Endothelial cell of hepatic sinusoid (primary cell): ENCODE measurements around the gene HLX.

Source experiments
- in situ Hi-C: cut with HindIII; loops from 2 replicates; pipeline ENCODE4 v1.10.0; 2017; ENCODE audit warnings: low sequenced_read_pairs

Gene HLX, protein sequence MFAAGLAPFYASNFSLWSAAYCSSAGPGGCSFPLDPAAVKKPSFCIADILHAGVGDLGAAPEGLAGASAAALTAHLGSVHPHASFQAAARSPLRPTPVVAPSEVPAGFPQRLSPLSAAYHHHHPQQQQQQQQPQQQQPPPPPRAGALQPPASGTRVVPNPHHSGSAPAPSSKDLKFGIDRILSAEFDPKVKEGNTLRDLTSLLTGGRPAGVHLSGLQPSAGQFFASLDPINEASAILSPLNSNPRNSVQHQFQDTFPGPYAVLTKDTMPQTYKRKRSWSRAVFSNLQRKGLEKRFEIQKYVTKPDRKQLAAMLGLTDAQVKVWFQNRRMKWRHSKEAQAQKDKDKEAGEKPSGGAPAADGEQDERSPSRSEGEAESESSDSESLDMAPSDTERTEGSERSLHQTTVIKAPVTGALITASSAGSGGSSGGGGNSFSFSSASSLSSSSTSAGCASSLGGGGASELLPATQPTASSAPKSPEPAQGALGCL

GRCh38 chr1:220879076-220879508 is at the start of gene HLX:
Gene HLX, plus strand, starts transcription at chr1:220879443. Its CDS starts 415 bp downstream, at chr1:220879858.
- in situ Hi-C loops = loop anchor here (25.0 kb wide), 1 partner anchor 558 kb away; no protein-coding TSS in a partner anchor

GRCh38 chr1:220833436-220833835 is 45.8 kb upstream of the HLX start:
- in situ Hi-C loops = no loop called here

GRCh38 chr1:220834155-220834870 is 44.9 kb upstream of the HLX start:
- in situ Hi-C loops = no loop called here

- in situ Hi-C loops = no loop called here
Measured at GRCh38 chr1:220838578-220838977, 40.7 kb upstream of the HLX start.

DNA sequence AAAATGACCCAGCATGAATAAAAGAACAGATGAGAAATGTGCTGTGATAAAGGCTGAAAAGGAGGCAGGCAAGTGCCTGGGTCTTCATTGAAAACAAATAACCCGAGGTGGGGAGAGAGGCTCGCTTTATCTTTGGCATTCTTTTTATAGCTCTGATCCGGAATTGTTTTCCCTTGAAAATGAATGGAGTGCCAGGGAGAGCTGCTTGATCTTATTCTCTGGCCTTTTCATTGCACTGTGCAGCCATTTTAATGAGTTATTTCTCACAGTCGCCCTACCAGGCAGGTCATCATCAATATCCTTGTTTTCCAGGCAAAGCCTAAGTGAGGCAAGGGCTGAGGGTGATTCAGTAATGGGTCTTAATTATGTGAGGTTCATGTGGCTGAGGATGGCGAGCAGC is 39.8 kb upstream of the HLX start:
- in situ Hi-C loops = no loop called here

- in situ Hi-C loops = no loop called here
Measured at GRCh38 chr1:220841293-220841692, 38.0 kb upstream of the HLX start.

DNA sequence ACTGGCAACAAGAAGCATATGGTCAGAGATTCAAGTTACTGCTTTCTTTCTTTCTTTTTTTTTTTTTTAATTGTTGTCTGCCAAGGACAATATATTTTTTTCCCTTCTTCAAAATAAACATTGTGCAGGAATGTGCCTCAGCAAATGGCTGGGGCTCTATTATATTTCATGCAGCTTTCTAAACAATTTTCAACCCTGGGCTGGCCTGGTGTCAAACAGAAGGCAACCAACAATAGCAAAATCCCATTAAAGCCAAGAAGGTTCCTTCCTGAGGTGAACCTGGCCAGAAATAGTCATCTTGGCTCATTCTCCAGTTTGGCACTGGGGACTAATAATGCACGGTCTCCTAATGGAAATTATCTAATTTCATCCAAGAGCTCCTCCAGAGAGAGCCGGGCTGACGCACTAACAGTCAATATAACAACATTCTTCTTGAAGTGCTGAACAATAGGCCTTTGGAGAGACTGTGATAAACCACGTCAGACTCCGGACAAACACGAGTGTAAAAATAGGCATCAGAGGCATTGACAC is 35.7 kb upstream of the HLX start:
- in situ Hi-C loops = no loop called here

DNA sequence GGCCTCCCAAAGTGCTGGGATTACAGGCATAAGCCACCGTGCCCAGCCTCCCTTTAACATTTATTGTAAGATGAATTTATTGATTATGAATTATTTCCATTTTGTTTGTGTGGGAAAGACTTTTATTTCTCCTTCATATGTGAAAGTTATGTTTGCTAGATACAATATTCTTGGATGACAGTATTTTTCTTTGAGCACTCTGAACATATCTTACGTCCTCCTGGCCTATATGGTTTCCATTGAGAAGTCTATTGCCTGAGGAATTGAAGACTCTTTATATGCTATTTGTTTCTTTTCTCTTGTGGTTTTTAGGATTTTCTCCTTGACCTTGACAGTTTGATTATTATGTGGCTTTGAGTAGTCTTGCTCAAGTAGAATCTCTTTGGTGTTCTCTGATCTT is 26.8 kb upstream of the HLX start:
- in situ Hi-C loops = no loop called here

DNA sequence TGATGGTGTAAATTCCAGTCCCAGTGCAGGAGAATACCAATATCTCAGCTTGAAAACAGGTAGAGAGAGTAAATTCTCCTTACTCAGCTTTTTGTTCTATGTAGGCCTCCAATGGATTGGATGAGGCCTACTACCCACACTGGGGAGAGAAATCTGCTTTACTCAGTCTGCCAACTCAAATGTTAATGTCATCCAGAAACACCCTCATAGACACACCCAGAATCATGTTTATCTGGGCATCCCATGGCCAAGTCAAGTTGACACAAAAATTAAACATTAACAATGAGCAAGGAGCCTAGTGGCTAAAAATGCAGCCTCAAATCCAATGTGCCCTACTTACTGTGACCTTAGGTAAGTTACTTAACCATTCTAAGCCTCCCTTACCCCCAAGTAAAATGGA is 6.9 kb upstream of the HLX start:
- in situ Hi-C loops = no loop called here

- in situ Hi-C loops = no loop called here
Measured at GRCh38 chr1:220873087-220873486, 6.2 kb upstream of the HLX start.

GRCh38 chr1:220873868-220874655 is 5.2 kb upstream of the HLX start:
- in situ Hi-C loops = no loop called here

GRCh38 chr1:220875260-220875659 is 4.0 kb upstream of the HLX start:
- in situ Hi-C loops = loop anchor here (25.0 kb wide), 1 partner anchor 562 kb away; no protein-coding TSS in a partner anchor

- in situ Hi-C loops = loop anchor here (25.0 kb wide), 1 partner anchor 561 kb away; no protein-coding TSS in a partner anchor
Measured at GRCh38 chr1:220876511-220877376, 2.5 kb upstream of the HLX start.

DNA sequence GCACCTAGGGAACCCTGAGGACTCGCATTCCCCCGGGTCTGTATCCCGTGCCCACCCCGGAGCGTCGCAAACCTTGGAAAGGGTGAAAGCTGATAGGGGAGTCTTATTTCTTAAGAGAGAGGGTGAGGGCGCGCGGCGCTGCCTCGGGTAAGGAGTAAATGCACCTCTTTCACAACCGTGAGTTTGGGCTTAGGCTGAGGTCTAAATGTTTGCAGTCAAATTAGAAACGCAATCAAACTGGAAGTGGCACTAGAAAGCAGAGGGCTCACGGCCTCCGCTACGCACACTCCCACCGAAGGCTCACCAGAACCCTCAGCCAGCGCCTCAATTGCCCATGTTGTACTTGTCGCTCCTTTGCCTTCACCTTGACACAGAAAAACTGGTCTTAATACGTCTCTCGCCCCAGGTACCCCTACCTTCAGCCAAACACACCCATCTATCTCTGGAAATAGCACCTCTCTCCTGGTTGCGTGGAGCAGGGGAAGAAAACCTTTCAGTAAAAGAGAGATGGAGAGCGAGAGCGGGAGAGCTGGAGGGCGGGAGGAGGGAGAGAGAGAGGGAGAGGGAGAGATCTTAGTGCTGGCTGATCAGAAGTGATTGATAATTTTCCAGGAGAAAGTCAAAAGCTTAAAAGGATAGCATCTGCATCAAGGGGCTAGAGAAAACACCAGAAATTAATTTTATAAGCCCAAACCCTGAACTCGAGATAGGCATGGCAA is 1.7 kb upstream of the HLX start:
- in situ Hi-C loops = loop anchor here (25.0 kb wide), 1 partner anchor 560 kb away; no protein-coding TSS in a partner anchor

DNA sequence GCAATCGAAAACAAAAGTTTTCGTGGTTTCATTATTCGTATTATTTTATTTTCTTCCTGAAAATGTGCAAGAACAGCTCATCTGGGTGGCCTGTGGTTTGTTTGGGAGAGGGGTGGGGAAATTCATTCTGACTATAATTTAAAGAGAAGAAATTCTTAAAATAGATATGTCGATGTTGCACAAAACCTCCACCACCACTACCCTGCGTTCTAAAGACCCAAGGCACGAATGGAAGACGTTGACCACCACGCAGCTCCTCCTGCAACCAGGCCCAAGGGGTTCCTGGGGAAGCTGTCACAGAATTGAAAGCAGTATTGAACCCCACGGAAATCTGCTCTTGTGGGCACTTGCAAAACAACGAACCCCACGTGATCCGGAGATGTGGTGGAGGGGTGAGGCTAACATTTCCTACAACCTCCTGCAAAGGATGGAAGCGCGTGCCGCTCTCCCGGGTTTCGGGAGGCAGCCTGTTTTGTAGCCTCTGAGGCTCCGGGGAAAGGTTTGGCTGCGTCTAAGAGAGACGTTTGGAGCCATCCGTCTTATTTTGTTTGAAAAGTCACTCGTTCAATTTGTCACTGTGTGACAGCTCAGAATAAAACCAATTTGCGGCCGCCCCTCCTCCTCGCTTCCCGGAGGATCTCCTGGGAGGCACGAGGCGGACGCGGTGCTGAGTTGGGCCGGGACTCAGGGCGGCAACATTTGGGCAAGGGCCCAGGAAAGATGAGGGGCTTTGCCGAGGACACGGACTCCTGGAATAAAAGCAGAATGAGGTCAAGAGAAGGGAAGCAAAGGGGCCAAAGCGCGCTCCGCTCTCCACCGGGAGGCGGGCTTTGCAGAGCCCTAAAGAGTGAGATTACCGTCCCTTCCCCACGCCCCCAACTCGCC is 810 bp upstream of the HLX start:
- in situ Hi-C loops = loop anchor here (25.0 kb wide), 1 partner anchor 559 kb away; no protein-coding TSS in a partner anchor

DNA sequence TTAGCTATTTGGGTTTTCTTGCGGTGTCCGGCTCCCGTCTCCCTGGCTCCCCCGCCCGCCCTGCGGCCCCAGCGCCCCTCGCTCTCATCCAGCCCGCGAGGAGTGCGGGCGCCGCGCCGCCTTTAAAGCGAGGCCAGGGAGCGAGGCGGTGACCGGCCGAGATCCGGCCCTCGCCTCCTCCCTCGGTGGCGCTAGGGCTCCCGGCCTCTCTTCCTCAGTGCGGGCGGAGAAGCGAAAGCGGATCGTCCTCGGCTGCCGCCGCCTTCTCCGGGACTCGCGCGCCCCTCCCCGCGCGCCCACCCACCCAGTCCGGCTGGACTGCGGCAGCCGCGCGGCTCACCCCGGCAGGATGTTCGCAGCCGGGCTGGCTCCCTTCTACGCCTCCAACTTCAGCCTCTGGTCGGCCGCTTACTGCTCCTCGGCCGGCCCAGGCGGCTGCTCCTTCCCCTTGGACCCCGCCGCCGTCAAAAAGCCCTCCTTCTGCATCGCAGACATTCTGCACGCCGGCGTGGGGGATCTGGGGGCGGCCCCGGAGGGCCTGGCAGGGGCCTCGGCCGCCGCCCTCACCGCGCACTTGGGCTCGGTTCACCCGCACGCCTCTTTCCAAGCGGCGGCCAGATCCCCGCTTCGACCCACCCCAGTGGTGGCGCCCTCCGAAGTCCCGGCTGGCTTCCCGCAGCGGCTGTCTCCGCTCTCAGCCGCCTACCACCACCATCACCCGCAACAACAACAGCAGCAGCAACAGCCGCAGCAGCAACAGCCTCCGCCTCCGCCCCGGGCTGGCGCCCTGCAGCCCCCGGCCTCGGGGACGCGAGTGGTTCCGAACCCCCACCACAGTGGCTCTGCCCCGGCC is 492 bp downstream of the HLX start:
- in situ Hi-C loops = loop anchor here (25.0 kb wide), 1 partner anchor 558 kb away; no protein-coding TSS in a partner anchor

- in situ Hi-C loops = loop anchor here (25.0 kb wide), 1 partner anchor 557 kb away; no protein-coding TSS in a partner anchor
Measured at GRCh38 chr1:220880362-220880670, 1.1 kb downstream of the HLX start.
